Thyroid gland (tissue), 4 donors: ENCODE results near the gene FIBIN. TPM values are rescaled to one million over a fixed set of nuclear protein-coding genes. Genes with fewer than 3 reads are reported as not detected.

Experiments used
- DNase-seq, 2 donors: peaks; one replicate each; pipeline ENCODE4 v3.0.0-alpha.2; 2019
- H3K27ac ChIP-seq, 3 donors: fragments of 200-600 bp; sonication (generic); 1 replicate in 2 of 3; 2 replicates in 1 of 3; pipeline ENCODE4 v1.5.1; 2016 to 2019; ENCODE audit warnings: mild to moderate bottlenecking in 1 of 3, moderate library complexity in 1 of 3
- H3K27me3 ChIP-seq: fragments of 200-600 bp; sonication (generic); one replicate; pipeline ENCODE4 v1.5.1; 2019
- H3K36me3 ChIP-seq, 2 donors: fragments of 200-600 bp; sonication (generic); one replicate each; pipeline ENCODE4 v1.5.1; 2016 to 2019
- H3K4me1 ChIP-seq, 2 donors: fragments of 200-600 bp; sonication (generic); one replicate each; pipeline ENCODE4 v1.5.1; 2017 to 2019
- H3K4me3 ChIP-seq, 3 donors: fragments of 200-600 bp; sonication (generic); replicated peaks in 1 of 3; 1 replicate in 2 of 3; 2 replicates in 1 of 3; pipeline ENCODE4 v1.5.1; 2016; ENCODE audit warnings: mild to moderate bottlenecking in 1 of 3
- H3K9me3 ChIP-seq: fragments of 200-600 bp; sonication (generic); one replicate; pipeline ENCODE4 v1.5.1; 2017
- POLR2A ChIP-seq, 2 donors: fragments of 450-650 bp; IDR thresholded peaks; one replicate each; pipeline ENCODE4 v1.6.1; 2017; ENCODE audit warnings: antibody characterized with exemption in 2 of 2, mild to moderate bottlenecking in 2 of 2, moderate library complexity in 1 of 2
- WGBS, 2 donors: methylation state at CpG; one replicate each; pipeline ENCODE4 v1.1.5; 2017; 5-methylcytosine and 5-hydroxymethylcytosine counted together
- intact Hi-C: fragments of 100-400 bp; cut with DNase I; formaldehyde crosslinking; loops from one replicate; pipeline ENCODE4 v1.15.1; 2023
- total RNA-seq, 4 donors: library from RNA; depleted of rRNA; stranded (reverse); fragments of >200 nt; gene quantifications; one replicate each; pipeline ENCODE4 v1.2.3, GENCODE V29; 2016
- TF ChIP-seq, protein P1 (sequence below), 6 experiments: fragments of 200-600 bp in 3 of 6; fragments of 450-650 bp in 3 of 6; sonication (generic) in 3 of 6; IDR thresholded peaks; one replicate each; pipeline ENCODE4 v1.5.1; 2016 to 2019; ENCODE audit warnings: antibody characterized with exemption in 6 of 6, mild to moderate bottlenecking in 2 of 6, inconsistent platforms in 1 of 6, moderate library complexity in 1 of 6

FIBIN gene
- total RNA-seq, 4 donors from 2014 or later: 15.3 to 24.7 (median 19.8) TPM

DNA sequence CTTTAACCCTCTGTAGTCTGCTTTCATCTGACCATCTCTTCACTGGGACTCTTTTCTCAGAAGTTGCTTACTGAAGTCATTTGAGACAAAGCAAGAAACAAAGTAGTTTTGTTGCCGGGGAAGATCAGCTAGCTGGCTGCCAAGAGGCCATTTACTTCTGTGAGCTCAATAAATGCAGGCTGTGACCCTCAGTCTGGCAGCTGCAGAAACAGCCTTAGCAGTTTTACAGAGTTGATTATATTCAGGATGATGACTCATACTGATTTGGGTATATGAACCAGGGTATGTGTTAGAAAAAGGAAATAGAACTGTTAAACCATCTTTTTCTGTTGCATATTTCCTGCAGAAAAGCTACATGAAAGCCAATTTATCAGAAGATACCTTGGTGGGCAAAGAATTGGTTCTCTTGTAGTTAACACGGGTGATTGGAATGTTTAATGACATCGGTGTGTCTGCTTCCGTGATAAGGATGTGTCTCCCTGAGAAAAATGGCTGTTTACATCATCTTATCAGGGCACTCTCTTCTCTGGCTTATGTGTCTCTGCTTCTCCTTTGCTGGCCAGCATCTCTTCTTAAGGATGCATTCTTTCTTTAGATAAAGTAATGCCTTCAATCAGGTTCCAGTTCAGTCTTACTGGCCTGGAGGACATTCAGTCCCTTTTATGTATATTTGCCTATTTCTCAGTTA lies 18.5 kb downstream of the FIBIN start:
- WGBS, 2 donors: 63 to 72% methylated on average over 4 of the region's 4 CpGs
- peaks cover 3 to 9% of the 10 kb centered on the region in 2 donors for H3K4me1 ChIP-seq
- no peak overlapping the region for H3K27ac ChIP-seq
- intact Hi-C loops: no loop called here
- no peak for TF ChIP-seq POLR2A (IDR thresholded peaks at IDR 0.05)
- TF ChIP-seq, protein P1, sequence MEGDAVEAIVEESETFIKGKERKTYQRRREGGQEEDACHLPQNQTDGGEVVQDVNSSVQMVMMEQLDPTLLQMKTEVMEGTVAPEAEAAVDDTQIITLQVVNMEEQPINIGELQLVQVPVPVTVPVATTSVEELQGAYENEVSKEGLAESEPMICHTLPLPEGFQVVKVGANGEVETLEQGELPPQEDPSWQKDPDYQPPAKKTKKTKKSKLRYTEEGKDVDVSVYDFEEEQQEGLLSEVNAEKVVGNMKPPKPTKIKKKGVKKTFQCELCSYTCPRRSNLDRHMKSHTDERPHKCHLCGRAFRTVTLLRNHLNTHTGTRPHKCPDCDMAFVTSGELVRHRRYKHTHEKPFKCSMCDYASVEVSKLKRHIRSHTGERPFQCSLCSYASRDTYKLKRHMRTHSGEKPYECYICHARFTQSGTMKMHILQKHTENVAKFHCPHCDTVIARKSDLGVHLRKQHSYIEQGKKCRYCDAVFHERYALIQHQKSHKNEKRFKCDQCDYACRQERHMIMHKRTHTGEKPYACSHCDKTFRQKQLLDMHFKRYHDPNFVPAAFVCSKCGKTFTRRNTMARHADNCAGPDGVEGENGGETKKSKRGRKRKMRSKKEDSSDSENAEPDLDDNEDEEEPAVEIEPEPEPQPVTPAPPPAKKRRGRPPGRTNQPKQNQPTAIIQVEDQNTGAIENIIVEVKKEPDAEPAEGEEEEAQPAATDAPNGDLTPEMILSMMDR (IDR thresholded peaks at IDR 0.05): no peak
- no peaks in the 10 kb centered on the region for H3K9me3 ChIP-seq
- no peak overlapping the region for H3K4me3 ChIP-seq
- H3K36me3 ChIP-seq: no peaks in the 10 kb centered on the region
- no peak for DNase-seq
- H3K27me3 ChIP-seq: no peaks in the 10 kb centered on the region

DNA sequence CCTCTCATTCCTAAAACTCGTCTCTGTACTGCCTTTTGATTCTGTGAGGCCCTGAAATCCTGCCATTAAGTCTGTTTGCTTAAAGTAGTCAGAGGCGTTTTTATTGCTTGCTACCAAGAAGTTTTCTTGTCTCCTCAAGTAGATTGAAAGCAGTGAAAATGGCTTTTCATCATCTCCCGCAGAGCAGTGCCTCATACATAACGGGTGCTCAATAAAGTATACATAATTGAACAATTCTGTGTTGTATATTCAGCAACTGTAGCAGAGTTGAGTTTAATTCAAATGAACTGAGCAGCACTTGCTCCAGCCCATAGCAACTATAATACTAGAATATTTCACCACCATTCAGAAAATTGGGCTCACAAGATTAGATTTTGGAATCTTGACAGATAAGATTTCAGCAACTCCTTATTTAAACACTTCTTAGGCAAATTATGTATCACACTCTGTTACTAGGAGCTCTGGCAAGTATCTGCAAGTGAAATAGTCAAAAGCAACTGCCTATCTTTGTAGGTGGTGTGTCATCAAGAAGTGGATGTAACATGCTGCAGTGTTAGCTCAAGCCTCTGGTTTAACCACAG lies 20.0 kb downstream of the FIBIN start:
- intact Hi-C loops: no loop called here
- no peak overlapping the region for H3K27ac ChIP-seq
- 30 to 32% methylated on average over 4 of the region's 4 CpGs for WGBS, 2 donors

DNA sequence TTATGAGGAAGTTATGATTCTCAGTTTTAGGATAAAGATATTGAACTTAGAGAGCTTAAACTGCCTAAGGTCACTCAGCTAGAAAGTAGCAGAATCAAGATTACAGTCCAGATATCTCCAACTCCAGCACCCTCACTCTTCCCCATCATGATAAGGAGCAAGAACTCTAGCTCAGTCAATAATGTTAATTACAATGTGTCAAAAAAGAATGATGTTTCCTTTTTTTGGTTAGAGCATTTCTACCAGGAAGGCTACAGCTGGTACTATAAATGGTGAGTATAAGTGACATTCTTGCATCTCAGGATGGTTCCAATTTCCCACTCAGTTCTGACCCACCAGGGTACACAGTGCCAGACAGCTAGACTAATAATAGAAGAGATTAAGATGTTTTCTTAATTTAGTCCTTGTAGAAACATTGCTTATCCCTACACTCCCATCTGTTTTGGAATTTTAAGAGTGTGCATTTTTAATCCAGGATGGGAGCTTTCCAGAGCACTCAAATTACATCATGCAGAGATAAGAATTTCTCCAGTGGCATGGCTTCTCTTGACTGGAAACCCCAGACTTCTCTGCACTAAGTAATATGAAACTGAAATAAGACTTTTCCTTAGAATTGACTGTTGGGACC lies 25.1 kb downstream of the FIBIN start:
- Histone ChIP-seq H3K4me1 (peaks cover 0 to under 1% of the 10 kb centered on the region in 2 donors), H3K9me3 (no peaks in the 10 kb centered on the region), H3K27ac (no peak overlapping the region), H3K27me3 (no peaks in the 10 kb centered on the region), H3K4me3 (no peak overlapping the region), H3K36me3 (no peaks in the 10 kb centered on the region)
- intact Hi-C loops: no loop called here
- TF ChIP-seq POLR2A (IDR thresholded peaks at IDR 0.05): no peak
- TF ChIP-seq, protein P1 (IDR thresholded peaks at IDR 0.05): no peak
- no peak for DNase-seq

More for the DNA sequence above, 20.0 kb downstream of the FIBIN start:
- H3K4me3 ChIP-seq: no peak overlapping the region
- DNase-seq: no peak
- no peaks in the 10 kb centered on the region for H3K9me3 ChIP-seq
- TF ChIP-seq, protein P1 (IDR thresholded peaks at IDR 0.05): no peak
- no peak for TF ChIP-seq POLR2A (IDR thresholded peaks at IDR 0.05)
- peaks cover 3 to 9% of the 10 kb centered on the region in 2 donors for H3K4me1 ChIP-seq
- H3K36me3 ChIP-seq: no peaks in the 10 kb centered on the region
- no peaks in the 10 kb centered on the region for H3K27me3 ChIP-seq

GRCh38 chr11:27020751-27021150 lies 26.8 kb downstream of the FIBIN start:
- DNase-seq: no peak
- no peaks in the 10 kb centered on the region for H3K4me1 ChIP-seq
- H3K9me3 ChIP-seq: no peaks in the 10 kb centered on the region
- TF ChIP-seq, protein P1 (IDR thresholded peaks at IDR 0.05): no peak
- no peak for TF ChIP-seq POLR2A (IDR thresholded peaks at IDR 0.05)
- H3K27me3 ChIP-seq: no peaks in the 10 kb centered on the region
- intact Hi-C loops: no loop called here
- H3K36me3 ChIP-seq: no peaks in the 10 kb centered on the region
- no peak overlapping the region for H3K27ac ChIP-seq
- no peak overlapping the region for H3K4me3 ChIP-seq
- 72 to 76% methylated on average over 2 of the region's 2 CpGs for WGBS, 2 donors

DNA sequence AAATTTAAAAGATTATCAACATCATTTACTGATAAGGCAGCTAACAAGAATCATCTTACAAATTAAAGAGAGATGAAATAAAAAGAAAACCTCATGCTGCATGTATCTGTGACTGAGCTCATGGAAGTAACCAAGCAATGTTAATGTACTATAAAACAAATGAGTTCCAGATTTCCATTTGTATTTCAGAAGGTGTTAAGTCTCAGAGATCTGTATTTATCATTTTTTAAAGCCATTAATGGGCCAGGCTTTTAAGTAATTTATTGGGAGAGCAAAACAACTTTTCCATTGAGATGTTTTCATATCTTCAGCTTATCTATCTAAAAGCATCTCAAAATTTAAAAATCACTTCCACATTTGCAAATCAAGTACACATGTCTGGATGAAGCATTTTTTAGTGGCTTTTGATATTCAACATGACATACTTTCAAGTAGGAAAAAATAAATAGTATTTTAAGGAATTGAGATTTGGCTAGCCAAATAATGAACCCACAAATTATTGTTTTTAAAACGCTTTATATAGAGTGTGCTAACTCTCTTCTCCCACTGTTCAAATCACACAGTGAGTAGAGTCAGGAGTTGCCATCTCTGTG lies 28.8 kb downstream of the FIBIN start:
- DNase-seq: no peak
- no peaks in the 10 kb centered on the region for H3K4me1 ChIP-seq
- intact Hi-C loops: no loop called here
- no peaks in the 10 kb centered on the region for H3K36me3 ChIP-seq
- TF ChIP-seq POLR2A (IDR thresholded peaks at IDR 0.05): no peak
- TF ChIP-seq, protein P1 (IDR thresholded peaks at IDR 0.05): no peak
- H3K27me3 ChIP-seq: no peaks in the 10 kb centered on the region
- WGBS, 2 donors: 76 to 82% methylated on average over 1 of the region's 1 CpG
- H3K4me3 ChIP-seq: no peak overlapping the region
- H3K27ac ChIP-seq: no peak overlapping the region
- no peaks in the 10 kb centered on the region for H3K9me3 ChIP-seq
